ENCODE data around the gene KY.

The KY gene

DNA sequence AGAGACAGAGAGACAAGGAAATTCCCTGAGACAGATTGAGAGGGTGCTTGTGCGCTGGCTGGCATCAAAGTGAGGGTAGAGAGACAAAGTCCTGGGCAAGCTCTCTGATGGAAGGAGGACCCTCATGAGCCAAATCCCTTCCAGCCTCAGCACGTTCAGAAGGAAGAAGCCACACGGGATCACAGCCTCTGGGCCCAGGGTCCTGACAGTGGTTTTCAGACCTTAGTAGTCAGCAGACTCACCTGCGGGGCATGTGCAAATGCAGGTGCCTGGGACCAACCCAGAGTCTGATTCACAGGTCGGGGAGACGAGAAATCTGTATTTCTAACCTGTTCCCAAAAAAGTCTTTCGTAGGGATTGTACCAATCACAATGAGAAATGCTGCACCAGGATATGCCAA, 15.2 kb upstream of the KY start:
- no peak overlapping the region for H3K9ac ChIP-seq (ENCODE audit: low read length)
- TF ChIP-seq CTCF (IDR thresholded peaks at IDR 0.05; ENCODE audit: low read depth, low read length), result no peak
- no peak for TF ChIP-seq EZH2phosphoT487 (IDR thresholded peaks at IDR 0.05; ENCODE audit: low read depth)
- H3K4me2 ChIP-seq (ENCODE audit: low read length), result no peak overlapping the region
- no peaks in the 10 kb centered on the region for H3K9me3 ChIP-seq (ENCODE audit: insufficient read depth, low read length)
- no peaks in the 10 kb centered on the region for H3K4me1 ChIP-seq (ENCODE audit: low read length)
- no peaks in the 10 kb centered on the region for H3K36me3 ChIP-seq (replicated peaks; ENCODE audit: low read depth, low read length)
- H4K20me1 ChIP-seq (ENCODE audit: insufficient read depth, low read length), result no peaks in the 10 kb centered on the region
- no peak overlapping the region for H2AFZ ChIP-seq (ENCODE audit: low read depth, low read length)
- no peak overlapping the region for H3K4me3 ChIP-seq (ENCODE audit: low read length)
- no peaks in the 10 kb centered on the region for H3K79me2 ChIP-seq (ENCODE audit: low read length)
- peaks cover 24% of the 10 kb centered on the region for H3K27me3 ChIP-seq (ENCODE audit: low read depth, low read length)
- no peak overlapping the region for H3K27ac ChIP-seq (ENCODE audit: low read length)

DNA sequence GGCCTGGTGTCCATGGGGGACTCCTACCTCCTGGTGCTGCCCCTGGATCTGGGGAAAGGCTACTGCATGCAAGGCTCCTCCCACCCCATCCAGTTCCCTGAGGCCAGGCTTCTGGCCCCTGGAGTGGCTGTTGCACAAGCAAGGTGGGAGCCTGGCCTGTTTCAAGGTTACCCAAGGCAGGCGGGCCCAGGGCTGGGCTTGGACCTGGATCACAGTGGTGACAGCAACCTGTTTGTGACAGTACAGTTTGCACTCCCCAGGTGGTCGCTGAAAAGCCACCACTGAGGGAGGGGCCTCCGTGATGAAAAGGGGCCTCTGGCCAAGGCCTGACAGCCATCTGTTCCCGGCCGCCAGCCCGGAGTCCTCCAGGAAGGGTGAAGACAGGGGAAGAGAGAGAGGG, 14.4 kb upstream of the KY start:
- H3K4me2 ChIP-seq (ENCODE audit: low read length), result no peak overlapping the region
- peaks cover 18% of the 10 kb centered on the region for H3K27me3 ChIP-seq (ENCODE audit: low read depth, low read length)
- TF ChIP-seq CTCF (IDR thresholded peaks at IDR 0.05; ENCODE audit: low read depth, low read length), result no peak
- TF ChIP-seq EZH2phosphoT487 (IDR thresholded peaks at IDR 0.05; ENCODE audit: low read depth), result no peak
- no peak overlapping the region for H2AFZ ChIP-seq (ENCODE audit: low read depth, low read length)
- no peak overlapping the region for H3K27ac ChIP-seq (ENCODE audit: low read length)
- H3K9me3 ChIP-seq (ENCODE audit: insufficient read depth, low read length), result no peaks in the 10 kb centered on the region
- no peaks in the 10 kb centered on the region for H3K4me1 ChIP-seq (ENCODE audit: low read length)
- H3K4me3 ChIP-seq (ENCODE audit: low read length), result no peak overlapping the region
- H4K20me1 ChIP-seq (ENCODE audit: insufficient read depth, low read length), result no peaks in the 10 kb centered on the region
- H3K36me3 ChIP-seq (replicated peaks; ENCODE audit: low read depth, low read length), result no peaks in the 10 kb centered on the region
- H3K79me2 ChIP-seq (ENCODE audit: low read length), result no peaks in the 10 kb centered on the region
- no peak overlapping the region for H3K9ac ChIP-seq (ENCODE audit: low read length)

DNA sequence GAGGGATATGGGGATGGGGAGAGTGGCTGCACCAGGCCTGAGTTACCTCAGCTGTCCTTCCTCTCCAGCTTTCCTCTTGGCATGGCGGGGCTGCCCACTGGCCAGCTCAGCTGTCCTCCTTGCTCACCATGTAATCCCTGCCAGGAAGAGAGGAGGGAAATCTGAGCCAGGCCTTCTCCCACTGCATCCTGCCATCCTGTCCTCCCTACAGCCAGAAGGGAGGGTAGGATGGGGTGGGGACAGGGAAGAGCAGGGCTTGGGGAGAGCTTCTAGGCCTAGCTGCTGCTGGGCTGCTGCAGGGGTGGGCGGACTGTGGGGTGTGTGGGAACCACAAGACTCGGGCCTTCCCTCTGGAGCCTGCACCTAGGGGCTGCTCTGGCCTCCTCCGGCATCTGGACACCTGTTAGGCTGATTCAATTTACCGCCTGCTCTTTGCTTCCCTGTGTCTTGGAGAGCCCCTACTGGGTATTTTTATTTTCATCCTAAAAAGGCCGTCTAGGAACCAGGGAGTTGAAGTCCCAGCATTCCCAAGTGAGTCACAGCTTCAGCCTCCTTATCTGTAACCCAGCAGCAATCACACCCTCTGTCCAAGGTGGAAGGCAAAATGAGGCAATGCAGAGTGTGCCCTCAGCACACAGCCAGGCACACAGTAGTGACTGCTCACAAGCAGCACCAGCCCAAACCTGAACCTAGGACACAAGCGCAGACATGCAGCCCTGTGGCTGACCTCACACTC, 13.1 kb upstream of the KY start:
- TF ChIP-seq EZH2phosphoT487 (IDR thresholded peaks at IDR 0.05; ENCODE audit: low read depth) (no peak), CTCF (IDR thresholded peaks at IDR 0.05; ENCODE audit: low read depth, low read length) (no peak)

GRCh38 chr3:134660046-134660441, 9.2 kb upstream of the KY start:
- Histone ChIP-seq H3K4me1 (ENCODE audit: low read length) (no peaks in the 10 kb centered on the region), H3K4me2 (ENCODE audit: low read length) (no peak overlapping the region), H2AFZ (ENCODE audit: low read depth, low read length) (no peak overlapping the region), H3K27ac (ENCODE audit: low read length) (no peak overlapping the region), H3K27me3 (ENCODE audit: low read depth, low read length) (peaks cover 6% of the 10 kb centered on the region; the same call in 1 of the 2 replicates), H3K36me3 (replicated peaks; ENCODE audit: low read depth, low read length) (no peaks in the 10 kb centered on the region), H3K79me2 (ENCODE audit: low read length) (no peaks in the 10 kb centered on the region), H3K9me3 (ENCODE audit: insufficient read depth, low read length) (no peaks in the 10 kb centered on the region), H3K9ac (ENCODE audit: low read length) (no peak overlapping the region), H3K4me3 (ENCODE audit: low read length) (no peak overlapping the region), H4K20me1 (ENCODE audit: insufficient read depth, low read length) (no peaks in the 10 kb centered on the region)
- TF ChIP-seq CTCF (IDR thresholded peaks at IDR 0.05; ENCODE audit: low read depth, low read length) (no peak), EZH2phosphoT487 (IDR thresholded peaks at IDR 0.05; ENCODE audit: low read depth) (no peak)

More for the DNA sequence above, 13.1 kb upstream of the KY start:
- Histone ChIP-seq H3K79me2 (ENCODE audit: low read length) (no peaks in the 10 kb centered on the region), H3K4me3 (ENCODE audit: low read length) (no peak overlapping the region), H3K27me3 (ENCODE audit: low read depth, low read length) (peaks cover 17% of the 10 kb centered on the region), H3K4me2 (ENCODE audit: low read length) (no peak overlapping the region), H3K9me3 (ENCODE audit: insufficient read depth, low read length) (no peaks in the 10 kb centered on the region), H3K9ac (ENCODE audit: low read length) (no peak overlapping the region), H3K4me1 (ENCODE audit: low read length) (no peaks in the 10 kb centered on the region), H3K27ac (ENCODE audit: low read length) (no peak overlapping the region), H4K20me1 (ENCODE audit: insufficient read depth, low read length) (no peaks in the 10 kb centered on the region), H2AFZ (ENCODE audit: low read depth, low read length) (no peak overlapping the region), H3K36me3 (replicated peaks; ENCODE audit: low read depth, low read length) (no peaks in the 10 kb centered on the region)

Data from OCI-LY3 (cell line).